Activated T-helper 2 cell treated with anti-CD3 and anti-CD28 coated beads, Interferon-gamma antibody, Interleukin-2, Interleukin-4, amounts not matched to agents 10 μg/mL and 5 μg/mL and 100 μg/mL, durations not matched to agents 14 hours and 24 hours and 36 hours (primary cell): ENCODE measurements around the gene ICAM5. TPM values are rescaled to one million over a fixed set of nuclear protein-coding genes. Genes with fewer than 3 reads are reported as not detected.
A peak's percentile ranks its signal among the peaks of the same experiment; 100 is the strongest.

Experiments used
- DNase-seq: peaks from one replicate; pipeline ENCODE4 v3.0.0; 2021; ENCODE audit warnings: low spot score
- H3K27ac Mint-ChIP-seq: one replicate; pipeline ENCODE4 v1.8.0; 2021; ENCODE audit warnings: mixed read lengths
- H3K27me3 Mint-ChIP-seq: one replicate; pipeline ENCODE4 v1.8.0; 2021; ENCODE audit warnings: low read depth, mixed read lengths
- H3K36me3 Mint-ChIP-seq: one replicate; pipeline ENCODE4 v1.8.0; 2021; ENCODE audit warnings: low read depth, mixed read lengths
- H3K4me1 Mint-ChIP-seq: one replicate; pipeline ENCODE4 v1.8.0; 2021; ENCODE audit warnings: low read depth, mixed read lengths
- H3K4me3 Mint-ChIP-seq: one replicate; pipeline ENCODE4 v1.8.0; 2021; ENCODE audit warnings: low read depth, mild to moderate bottlenecking, moderate library complexity, mixed read lengths
- H3K9me3 Mint-ChIP-seq: one replicate; pipeline ENCODE4 v1.8.0; 2021; ENCODE audit warnings: mixed read lengths
- intact Hi-C: fragments of 100-400 bp; cut with micrococcal nuclease; formaldehyde crosslinking; loops from one replicate; pipeline ENCODE4 v1.15.1; 2023
- total RNA-seq: library from RNA; stranded (reverse); gene quantifications from 2 replicates; pipeline ENCODE4 v1.2.3, GENCODE V29; 2022

ICAM5 gene
- total RNA-seq, 1 donor from 2014 or later: 3.5 TPM

DNA sequence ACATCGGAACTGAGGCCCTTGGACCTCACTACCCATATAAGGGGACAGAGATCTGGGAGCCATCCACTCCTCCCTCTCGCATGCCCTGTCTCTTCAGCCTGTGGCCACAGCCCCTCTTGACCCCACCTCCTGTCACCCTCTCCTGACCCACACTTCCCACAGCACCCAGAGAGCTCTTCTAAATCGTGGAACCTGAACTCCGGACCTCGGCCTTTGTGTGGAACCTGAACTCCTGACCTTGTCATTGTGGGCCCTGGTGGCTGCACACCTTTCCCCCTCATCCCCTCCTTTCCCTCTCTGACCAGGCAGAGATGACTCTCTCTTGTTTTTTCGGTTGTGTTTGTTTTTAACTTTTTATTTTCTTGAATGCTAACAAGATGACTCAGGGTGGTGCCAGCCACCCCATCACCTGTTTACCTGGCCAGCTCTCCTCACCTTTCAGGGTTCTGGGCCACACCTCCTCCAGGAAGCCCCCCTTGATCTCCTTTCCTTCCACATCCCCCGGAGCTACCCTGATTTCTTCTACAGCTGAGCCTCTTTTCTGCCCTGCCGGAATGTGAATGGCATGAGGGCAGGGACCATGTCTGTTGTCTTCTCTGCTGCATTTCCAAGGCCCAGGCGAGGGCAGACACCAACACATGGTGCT, 32.7 kb upstream of the ICAM5 start:
- Mint-ChIP-seq H3K9me3 (no peaks in the 10 kb centered on the region), H3K4me3 (no peak overlapping the region), H3K27me3 (no peaks in the 10 kb centered on the region), H3K4me1 (peaks cover 16% of the 10 kb centered on the region), H3K27ac (no peak overlapping the region), H3K36me3 (peaks cover 60% of the 10 kb centered on the region)
- intact Hi-C loops: no loop called here
- DNase-seq: no peak

GRCh38 chr19:10258080-10258710, 31.6 kb upstream of the ICAM5 start:
- intact Hi-C loops: no loop called here
- Mint-ChIP-seq H3K4me3 (no peak overlapping the region), H3K4me1 (peaks cover 16% of the 10 kb centered on the region), H3K27ac (no peak overlapping the region), H3K27me3 (no peaks in the 10 kb centered on the region), H3K9me3 (no peaks in the 10 kb centered on the region), H3K36me3 (peaks cover 56% of the 10 kb centered on the region)
- no peak for DNase-seq

DNA sequence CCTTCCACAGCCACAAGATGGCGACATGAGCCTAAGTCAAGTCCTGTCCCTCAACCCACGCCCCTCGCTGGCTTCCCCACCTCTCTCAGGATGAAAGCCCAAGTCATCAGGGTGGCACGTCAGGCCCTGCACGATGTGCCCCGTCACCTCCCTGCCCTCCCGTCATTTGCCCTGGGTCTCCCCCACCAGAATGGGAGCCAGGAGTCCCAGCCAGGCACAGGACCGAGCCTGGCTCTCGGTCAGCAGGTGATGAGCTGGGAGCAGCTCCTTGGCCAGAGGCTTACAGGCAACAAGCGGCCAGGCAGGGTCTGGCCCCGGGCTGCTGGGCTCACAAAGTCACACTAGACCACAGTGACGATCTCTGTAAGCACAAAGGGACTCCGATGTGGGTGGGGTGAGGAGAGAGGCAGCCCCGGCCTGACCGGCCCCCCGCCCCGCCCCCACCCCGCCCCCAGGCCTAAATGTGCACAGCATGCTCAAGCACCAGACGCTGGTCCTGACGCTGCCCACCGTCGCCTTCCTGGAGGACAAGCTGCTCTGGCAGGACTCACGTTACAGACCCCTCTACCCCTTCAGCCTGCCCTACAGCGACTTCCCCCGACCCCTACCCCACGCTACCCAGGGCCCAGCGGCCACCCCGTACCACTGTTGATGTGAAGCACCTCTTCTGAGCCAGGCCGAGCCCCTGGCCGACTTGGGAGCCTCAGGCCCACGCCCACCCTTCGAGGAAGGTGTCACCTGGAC, 30.4 kb upstream of the ICAM5 start:
- H3K27ac Mint-ChIP-seq: peak overlapping the region; percentile 92
- H3K4me3 Mint-ChIP-seq: peak overlapping the region; percentile 52
- intact Hi-C loops: no loop called here
- no peaks in the 10 kb centered on the region for H3K27me3 Mint-ChIP-seq
- DNase-seq: peak; percentile 86
- H3K4me1 Mint-ChIP-seq: peaks cover 16% of the 10 kb centered on the region
- H3K36me3 Mint-ChIP-seq: peaks cover 48% of the 10 kb centered on the region
- H3K9me3 Mint-ChIP-seq: no peaks in the 10 kb centered on the region

DNA sequence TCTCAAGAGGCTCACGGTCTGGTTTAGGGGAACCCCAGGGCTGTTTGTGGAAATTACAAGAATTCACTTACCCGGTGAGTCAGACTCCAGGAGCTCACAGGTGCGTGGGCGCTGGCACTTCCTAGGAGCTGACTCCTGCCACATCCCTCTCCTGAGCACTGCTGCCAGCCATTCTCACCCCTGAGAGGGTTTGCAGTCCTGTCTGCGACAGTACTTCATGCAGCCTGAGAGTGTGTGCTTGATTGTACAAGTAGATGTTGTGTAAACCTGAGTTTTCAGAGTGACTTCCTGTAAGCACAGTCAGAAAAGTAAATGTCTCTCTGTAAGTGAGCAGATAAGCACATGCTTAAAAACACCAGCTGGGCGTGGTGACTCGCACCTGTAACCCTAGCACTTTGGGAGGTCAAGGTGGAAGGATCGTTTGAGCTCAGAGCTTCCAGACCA, 29.6 kb upstream of the ICAM5 start:
- H3K9me3 Mint-ChIP-seq: no peaks in the 10 kb centered on the region
- DNase-seq: no peak
- intact Hi-C loops: loop anchor here (1.0 kb wide), 2 partner anchors 10 to 129 kb away; no protein-coding TSS in a partner anchor
- peak overlapping the region; percentile 52 for H3K4me3 Mint-ChIP-seq
- H3K27me3 Mint-ChIP-seq: no peaks in the 10 kb centered on the region
- H3K36me3 Mint-ChIP-seq: peaks cover 40% of the 10 kb centered on the region
- H3K27ac Mint-ChIP-seq: peak overlapping the region; percentile 92
- peaks cover 16% of the 10 kb centered on the region for H3K4me1 Mint-ChIP-seq

- Mint-ChIP-seq H3K9me3 (no peaks in the 10 kb centered on the region), H3K36me3 (peaks cover 22% of the 10 kb centered on the region), H3K4me1 (peaks cover 18% of the 10 kb centered on the region), H3K27me3 (no peaks in the 10 kb centered on the region), H3K4me3 (no peak overlapping the region), H3K27ac (no peak overlapping the region)
- intact Hi-C loops: no loop called here
- DNase-seq: no peak
These were observed 27.0 kb upstream of the ICAM5 start for GRCh38 chr19:10262771-10263170.

DNA sequence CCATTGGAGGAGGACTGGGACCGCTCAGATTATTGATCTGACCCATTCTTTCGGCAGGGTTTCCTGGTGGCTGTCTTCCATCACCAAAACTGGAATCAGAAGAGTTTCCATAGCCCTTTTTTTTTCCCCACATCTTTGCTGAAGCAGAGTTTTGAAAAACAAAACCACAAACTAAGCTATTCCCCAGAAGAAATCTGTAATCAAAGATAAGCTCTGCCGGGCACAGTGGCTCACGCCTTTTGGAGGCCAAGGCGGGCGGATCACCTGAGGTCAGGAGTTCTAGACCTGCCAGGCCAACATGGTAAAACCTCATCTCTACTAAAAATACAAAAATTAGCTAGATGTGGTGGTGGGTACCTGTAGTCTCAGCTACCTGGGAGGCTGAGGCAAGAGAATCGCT, 23.0 kb upstream of the ICAM5 start:
- intact Hi-C loops: no loop called here
- H3K4me1 Mint-ChIP-seq: peaks cover 9% of the 10 kb centered on the region
- no peak overlapping the region for H3K27ac Mint-ChIP-seq
- no peak for DNase-seq
- no peaks in the 10 kb centered on the region for H3K9me3 Mint-ChIP-seq
- no peaks in the 10 kb centered on the region for H3K27me3 Mint-ChIP-seq
- no peak overlapping the region for H3K4me3 Mint-ChIP-seq
- peaks cover 6% of the 10 kb centered on the region for H3K36me3 Mint-ChIP-seq

- Mint-ChIP-seq H3K27ac (no peak overlapping the region), H3K27me3 (no peaks in the 10 kb centered on the region), H3K36me3 (peaks cover 16% of the 10 kb centered on the region), H3K4me3 (no peak overlapping the region), H3K4me1 (peaks cover 14% of the 10 kb centered on the region), H3K9me3 (no peaks in the 10 kb centered on the region)
- DNase-seq: no peak
- intact Hi-C loops: no loop called here
These were observed 21.7 kb upstream of the ICAM5 start for GRCh38 chr19:10268071-10268470.

DNA sequence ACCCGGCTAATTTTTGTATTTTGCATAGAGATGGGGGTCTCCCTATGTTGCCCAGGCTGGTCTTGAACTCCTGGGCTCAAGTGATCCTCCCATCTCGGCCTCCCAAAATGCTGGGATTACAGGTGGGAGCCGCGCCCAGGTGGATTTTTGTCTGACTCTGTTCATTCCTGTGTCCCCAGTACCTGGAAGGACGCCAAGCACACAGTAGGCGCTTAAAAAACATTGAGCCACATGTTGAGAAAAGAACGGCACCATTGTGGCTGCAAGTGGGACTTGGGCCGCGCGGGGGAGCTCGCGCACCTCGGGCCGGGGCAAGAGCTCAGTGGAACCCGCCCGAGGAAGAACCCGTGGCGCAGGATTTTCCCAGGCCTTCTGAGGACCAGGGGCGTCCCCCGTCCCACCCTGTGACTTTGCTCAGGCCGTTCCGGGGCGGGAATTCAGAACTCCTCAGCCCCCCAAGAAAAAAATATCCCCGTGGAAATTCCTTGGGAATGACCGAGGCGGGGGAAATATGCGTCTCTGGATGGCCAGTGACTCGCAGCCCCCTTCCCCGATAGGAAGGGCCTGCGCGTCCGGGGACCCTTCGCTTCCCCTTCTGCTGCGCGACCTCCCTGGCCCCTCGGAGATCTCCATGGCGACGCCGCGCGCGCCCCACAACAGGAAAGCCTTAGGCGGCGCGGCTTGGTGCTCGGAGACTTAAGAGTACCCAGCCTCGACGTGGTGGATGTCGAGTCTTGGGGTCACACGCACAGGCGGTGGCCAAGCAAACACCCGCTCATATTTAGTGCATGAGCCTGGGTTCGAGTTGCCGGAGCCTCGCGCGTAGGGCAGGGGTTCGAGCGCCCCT, 20.2 kb upstream of the ICAM5 start:
- H3K4me3 Mint-ChIP-seq: peak overlapping the region; percentile 87
- H3K4me1 Mint-ChIP-seq: peaks cover 17% of the 10 kb centered on the region
- no peaks in the 10 kb centered on the region for H3K27me3 Mint-ChIP-seq
- peak overlapping the region; percentile 94 for H3K27ac Mint-ChIP-seq
- no peaks in the 10 kb centered on the region for H3K9me3 Mint-ChIP-seq
- peak; percentile 84 for DNase-seq
- intact Hi-C loops: loop anchor here (1.0 to 2.0 kb wide), 5 partner anchors 9 to 120 kb away; partner anchors contain the start of genes ICAM4, RAVER1 and TYK2
- peaks cover 23% of the 10 kb centered on the region for H3K36me3 Mint-ChIP-seq

DNA sequence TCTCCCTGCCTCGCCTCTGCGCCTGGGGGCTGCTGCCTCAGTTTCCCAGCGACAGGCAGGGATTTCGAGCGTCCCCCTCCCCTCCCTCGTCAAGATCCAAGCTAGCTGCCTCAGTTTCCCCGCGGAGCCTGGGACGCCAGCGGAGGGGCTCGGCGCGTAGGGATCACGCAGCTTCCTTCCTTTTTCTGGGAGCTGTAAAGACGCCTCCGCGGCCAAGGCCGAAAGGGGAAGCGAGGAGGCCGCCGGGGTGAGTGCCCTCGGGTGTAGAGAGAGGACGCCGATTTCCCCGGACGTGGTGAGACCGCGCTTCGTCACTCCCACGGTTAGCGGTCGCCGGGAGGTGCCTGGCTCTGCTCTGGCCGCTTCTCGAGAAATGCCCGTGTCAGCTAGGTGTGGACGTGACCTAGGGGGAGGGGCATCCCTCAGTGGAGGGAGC, 19.6 kb upstream of the ICAM5 start:
- peak overlapping the region; percentile 94 for H3K27ac Mint-ChIP-seq
- peak overlapping the region; percentile 87 for H3K4me3 Mint-ChIP-seq
- peaks cover 29% of the 10 kb centered on the region for H3K36me3 Mint-ChIP-seq
- peak; percentile 75 for DNase-seq
- no peaks in the 10 kb centered on the region for H3K9me3 Mint-ChIP-seq
- intact Hi-C loops: loop anchor here (1.0 to 2.0 kb wide), 5 partner anchors 10 to 119 kb away; partner anchors contain the start of genes ICAM4, RAVER1 and TYK2
- H3K27me3 Mint-ChIP-seq: no peaks in the 10 kb centered on the region
- peaks cover 20% of the 10 kb centered on the region for H3K4me1 Mint-ChIP-seq

DNA sequence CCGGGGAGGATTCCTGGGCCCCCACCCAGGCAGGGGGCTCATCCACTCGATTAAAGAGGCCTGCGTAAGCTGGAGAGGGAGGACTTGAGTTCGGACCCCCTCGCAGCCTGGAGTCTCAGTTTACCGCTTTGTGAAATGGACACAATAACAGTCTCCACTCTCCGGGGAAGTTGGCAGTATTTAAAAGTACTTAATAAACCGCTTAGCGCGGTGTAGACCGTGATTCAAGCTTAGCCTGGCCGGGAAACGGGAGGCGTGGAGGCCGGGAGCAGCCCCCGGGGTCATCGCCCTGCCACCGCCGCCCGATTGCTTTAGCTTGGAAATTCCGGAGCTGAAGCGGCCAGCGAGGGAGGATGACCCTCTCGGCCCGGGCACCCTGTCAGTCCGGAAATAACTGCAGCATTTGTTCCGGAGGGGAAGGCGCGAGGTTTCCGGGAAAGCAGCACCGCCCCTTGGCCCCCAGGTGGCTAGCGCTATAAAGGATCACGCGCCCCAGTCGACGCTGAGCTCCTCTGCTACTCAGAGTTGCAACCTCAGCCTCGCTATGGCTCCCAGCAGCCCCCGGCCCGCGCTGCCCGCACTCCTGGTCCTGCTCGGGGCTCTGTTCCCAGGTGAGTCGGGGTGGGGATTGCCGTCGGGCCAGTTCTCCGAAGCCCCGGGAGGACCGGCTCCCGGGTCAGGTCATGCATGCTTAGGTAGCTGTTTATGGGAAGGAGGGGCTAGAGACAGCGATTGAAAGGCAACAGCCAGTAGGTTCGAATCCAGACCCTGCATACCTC, 18.9 kb upstream of the ICAM5 start, which contains the start of gene ICAM1:
Gene ICAM1, plus strand, starts transcription at position 505 of the 779 bp plus-strand sequence. Its CDS starts 40 bp downstream, at position 545.
- Mint-ChIP-seq H3K27me3 (no peaks in the 10 kb centered on the region), H3K9me3 (no peaks in the 10 kb centered on the region), H3K4me1 (peaks cover 20% of the 10 kb centered on the region), H3K27ac (peak within 1 kb of the TSS; percentile 94), H3K4me3 (peak within 1 kb of the TSS; percentile 87), H3K36me3 (peaks cover 33% of the 10 kb centered on the region)
- peak; percentile 75 for DNase-seq
- intact Hi-C loops: loop anchor here (1.0 to 2.0 kb wide), 5 partner anchors 11 to 118 kb away; partner anchors contain the start of genes ICAM4, RAVER1 and TYK2

- Mint-ChIP-seq H3K4me3 (peak overlapping the region; percentile 87), H3K27ac (peak overlapping the region; percentile 94), H3K27me3 (no peaks in the 10 kb centered on the region), H3K4me1 (peaks cover 19% of the 10 kb centered on the region), H3K9me3 (no peaks in the 10 kb centered on the region), H3K36me3 (peaks cover 33% of the 10 kb centered on the region)
- DNase-seq: no peak
- intact Hi-C loops: loop anchor here (2.0 kb wide), 3 partner anchors 15 to 109 kb away; partner anchors contain the start of genes ICAM4, RAVER1 and TYK2
These were observed 18.1 kb upstream of the ICAM5 start for GRCh38 chr19:10271543-10272086.
